Neural progenitor cell (in vitro differentiated cells): ENCODE data around the gene OVOL3. TPM values are rescaled to one million over a fixed set of nuclear protein-coding genes. Genes with fewer than 3 reads are reported as not detected.

Experiments used
- DNase-seq: peaks from one replicate; pipeline ENCODE4 v3.0.0-alpha.2; 2016; ENCODE audit warnings: low spot score
- H2AFZ ChIP-seq: fragments of 200-600 bp; sonication (generic); replicated peaks from 2 replicates; pipeline ENCODE4 v1.6.1; 2016; ENCODE audit warnings: antibody characterized with exemption
- H3F3A ChIP-seq: fragments of 200-600 bp; sonication (generic); 2 replicates; pipeline ENCODE4 v1.6.1; 2016; ENCODE audit warnings: antibody characterized with exemption, low read depth
- H3K27ac ChIP-seq: fragments of 200-600 bp; sonication (generic); 2 replicates; pipeline ENCODE4 v1.5.1; 2016; ENCODE audit warnings: mild to moderate bottlenecking
- H3K27me3 ChIP-seq: fragments of 200-600 bp; sonication (generic); 2 replicates; pipeline ENCODE4 v1.6.1; 2016; ENCODE audit warnings: mild to moderate bottlenecking, moderate library complexity
- H3K36me3 ChIP-seq: fragments of 200-600 bp; sonication (generic); 2 replicates; pipeline ENCODE4 v1.5.1; 2016
- H3K4me1 ChIP-seq: fragments of 200-600 bp; sonication (generic); 2 replicates; pipeline ENCODE4 v1.6.1; 2016; ENCODE audit warnings: mixed run types
- H3K4me2 ChIP-seq: fragments of 200-600 bp; sonication (generic); 2 replicates; pipeline ENCODE4 v1.6.1; 2016
- H3K4me3 ChIP-seq: fragments of 200-600 bp; sonication (generic); 2 replicates; pipeline ENCODE4 v1.5.1; 2016
- H3K79me2 ChIP-seq: fragments of 200-600 bp; sonication (generic); 2 replicates; pipeline ENCODE4 v1.6.1; 2016; ENCODE audit warnings: low read depth
- H3K9ac ChIP-seq: fragments of 200-600 bp; sonication (generic); 2 replicates; pipeline ENCODE4 v1.6.1; 2016
- H3K9me3 ChIP-seq: fragments of 200-600 bp; sonication (generic); 2 replicates; pipeline ENCODE4 v1.5.1; 2016; ENCODE audit warnings: low read depth
- H4K20me1 ChIP-seq: fragments of 200-600 bp; sonication (generic); 2 replicates; pipeline ENCODE4 v1.6.1; 2016; ENCODE audit warnings: low read depth
- H3K27ac Mint-ChIP-seq: 3 replicates; pipeline ENCODE4 v1.8.0; 2021; ENCODE audit warnings: mixed read lengths
- H3K27me3 Mint-ChIP-seq: 2 replicates; pipeline ENCODE4 v1.8.0; 2022; ENCODE audit warnings: low read depth, mild to moderate bottlenecking, inconsistent platforms, moderate library complexity, mixed read lengths; ENCODE audit not compliant: insufficient read depth
- H3K36me3 Mint-ChIP-seq: 3 replicates; pipeline ENCODE4 v1.8.0; 2021; ENCODE audit warnings: mixed read lengths
- H3K4me1 Mint-ChIP-seq: 3 replicates; pipeline ENCODE4 v1.8.0; 2021; ENCODE audit warnings: mixed read lengths
- H3K4me3 Mint-ChIP-seq: 3 replicates; pipeline ENCODE4 v1.8.0; 2021; ENCODE audit warnings: mild to moderate bottlenecking, moderate library complexity, mixed read lengths
- H3K9me3 Mint-ChIP-seq: 3 replicates; pipeline ENCODE4 v1.8.0; 2020; ENCODE audit warnings: mixed read lengths
- CTCF ChIP-seq: fragments of 200-600 bp; sonication (generic); IDR thresholded peaks from 2 replicates; pipeline ENCODE4 v1.5.1; 2017; ENCODE audit warnings: antibody characterized with exemption, mild to moderate bottlenecking
- EZH2 ChIP-seq: fragments of 200-600 bp; sonication (generic); IDR thresholded peaks from 2 replicates; pipeline ENCODE4 v1.6.1; 2017; ENCODE audit warnings: antibody characterized with exemption, mild to moderate bottlenecking, moderate library complexity
- EZH2phosphoT487 ChIP-seq: fragments of 200-600 bp; sonication (generic); IDR thresholded peaks from 2 replicates; pipeline ENCODE4 v1.6.1; 2017; ENCODE audit warnings: antibody characterized with exemption
- total RNA-seq: library from RNA; depleted of rRNA; stranded (reverse); fragments of >200 nt; gene quantifications from 2 replicates; pipeline ENCODE4 v1.2.3, GENCODE V29; 2015; ENCODE audit warnings: low replicate concordance

Gene OVOL3
- total RNA-seq, 1 donor from 2014 or later = not detected

GRCh38 chr19:36140304-36141038 lies 29.5 kb downstream of the OVOL3 start:
- DNase-seq = peak; percentile 73
- H3K27ac ChIP-seq = peak overlapping the region; percentile 63

DNA sequence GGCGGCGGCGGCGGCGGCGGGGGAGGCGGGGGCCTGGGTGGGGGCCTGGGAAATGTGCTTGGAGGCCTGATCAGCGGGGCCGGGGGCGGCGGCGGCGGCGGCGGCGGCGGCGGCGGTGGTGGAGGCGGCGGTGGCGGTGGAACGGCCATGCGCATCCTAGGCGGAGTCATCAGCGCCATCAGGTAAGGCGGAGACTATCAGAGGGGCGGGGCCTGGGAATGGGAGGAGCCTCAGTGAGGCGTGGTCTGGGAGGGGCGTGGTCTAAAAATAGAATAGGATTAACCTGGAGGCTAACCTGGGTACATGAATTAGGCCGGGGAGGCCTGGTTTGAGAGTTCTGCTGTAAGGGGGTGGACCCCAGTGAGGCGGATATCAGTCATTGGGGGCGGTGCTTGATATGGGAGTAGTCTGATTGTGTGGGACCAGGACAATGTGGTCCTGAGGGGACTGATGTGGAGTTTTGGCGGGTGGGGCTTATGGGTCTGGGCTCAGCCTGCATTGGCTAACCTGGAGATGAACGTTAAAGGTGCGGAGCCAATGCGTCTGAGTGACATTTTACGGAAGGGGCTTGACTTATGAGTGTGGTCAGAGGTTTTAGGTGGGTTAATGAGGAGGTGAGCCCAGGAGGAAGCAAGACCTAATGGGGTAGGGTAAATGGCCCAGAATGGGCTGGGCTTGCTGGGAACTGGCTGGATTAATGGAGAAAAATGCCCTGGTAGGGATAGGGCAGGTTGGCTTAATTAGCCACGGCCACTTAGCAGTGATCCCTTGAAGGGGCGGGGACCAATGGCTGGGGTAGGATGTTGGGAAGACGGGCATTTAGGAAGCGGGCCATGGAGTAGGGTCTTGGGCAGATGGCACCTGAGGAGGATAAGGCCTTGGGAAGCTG lies 30.3 kb downstream of the OVOL3 start:
- no peaks in the 10 kb centered on the region for H3K27me3 ChIP-seq
- H3K9me3 ChIP-seq = no peaks in the 10 kb centered on the region
- H4K20me1 ChIP-seq = peaks cover 15% of the 10 kb centered on the region
- peak overlapping the region; percentile 97 for H3K4me3 Mint-ChIP-seq
- TF ChIP-seq EZH2phosphoT487 = no peak
- no peak for TF ChIP-seq EZH2
- TF ChIP-seq CTCF = no peak
- peak overlapping the region; percentile 13 for H3K27ac Mint-ChIP-seq
- H3K4me2 ChIP-seq = peak overlapping the region; percentile 83
- no peaks in the 10 kb centered on the region for H3K9me3 Mint-ChIP-seq
- H3K9ac ChIP-seq = peak overlapping the region; percentile 74
- H2AFZ ChIP-seq = peak overlapping the region; percentile 15
- peaks cover 9% of the 10 kb centered on the region for H3K27me3 Mint-ChIP-seq
- no peaks in the 10 kb centered on the region for H3K36me3 ChIP-seq
- DNase-seq = peak; percentile 92
- peaks cover 13% of the 10 kb centered on the region for H3F3A ChIP-seq
- H3K4me3 ChIP-seq = peak overlapping the region; percentile 91
- H3K36me3 Mint-ChIP-seq = peaks cover 29% of the 10 kb centered on the region
- H3K79me2 ChIP-seq = peaks cover 20% of the 10 kb centered on the region
- peaks cover 13% of the 10 kb centered on the region for H3K4me1 Mint-ChIP-seq
- no peak overlapping the region for H3K27ac ChIP-seq
- H3K4me1 ChIP-seq = peaks cover 7% of the 10 kb centered on the region

More at GRCh38 chr19:36140304-36141038, 29.5 kb downstream of the OVOL3 start:
- H3F3A ChIP-seq = peaks cover 13% of the 10 kb centered on the region
- Mint-ChIP-seq H3K27ac (peak overlapping the region; percentile 59), H3K9me3 (no peaks in the 10 kb centered on the region), H3K27me3 (peaks cover 11% of the 10 kb centered on the region), H3K4me3 (peak overlapping the region; percentile 97), H3K4me1 (peaks cover 13% of the 10 kb centered on the region), H3K36me3 (peaks cover 21% of the 10 kb centered on the region)
- H3K79me2 ChIP-seq = peaks cover 20% of the 10 kb centered on the region
- no peaks in the 10 kb centered on the region for H3K27me3 ChIP-seq
- peaks cover 7% of the 10 kb centered on the region for H3K4me1 ChIP-seq
- peak overlapping the region; percentile 91 for H3K4me3 ChIP-seq
- H3K4me2 ChIP-seq = peak overlapping the region; percentile 83
- no peak for TF ChIP-seq CTCF
- TF ChIP-seq EZH2 = no peak
- TF ChIP-seq EZH2phosphoT487 = no peak
- no peaks in the 10 kb centered on the region for H3K36me3 ChIP-seq
- H2AFZ ChIP-seq = peak overlapping the region; percentile 15
- peak overlapping the region; percentile 74 for H3K9ac ChIP-seq
- H4K20me1 ChIP-seq = peaks cover 15% of the 10 kb centered on the region
- no peaks in the 10 kb centered on the region for H3K9me3 ChIP-seq

- H3K4me3 Mint-ChIP-seq = peak overlapping the region; percentile 97
- peaks cover 8% of the 10 kb centered on the region for H3K4me1 Mint-ChIP-seq
- H3K27me3 ChIP-seq = no peaks in the 10 kb centered on the region
- H3K4me2 ChIP-seq = peak overlapping the region; percentile 83
- H3K9ac ChIP-seq = no peak overlapping the region
- peaks cover 15% of the 10 kb centered on the region for H4K20me1 ChIP-seq
- no peaks in the 10 kb centered on the region for H3K9me3 Mint-ChIP-seq
- H3K4me1 ChIP-seq = peaks cover 7% of the 10 kb centered on the region
- H3K27ac Mint-ChIP-seq = no peak overlapping the region
- peak overlapping the region; percentile 91 for H3K4me3 ChIP-seq
- peaks cover 13% of the 10 kb centered on the region for H3F3A ChIP-seq
- no peaks in the 10 kb centered on the region for H3K36me3 ChIP-seq
- no peak for DNase-seq
- H3K36me3 Mint-ChIP-seq = peaks cover 34% of the 10 kb centered on the region
- peaks cover 20% of the 10 kb centered on the region for H3K79me2 ChIP-seq
- TF ChIP-seq EZH2phosphoT487 = no peak
- TF ChIP-seq CTCF = no peak
- TF ChIP-seq EZH2 = no peak
- peaks cover 9% of the 10 kb centered on the region for H3K27me3 Mint-ChIP-seq
- H2AFZ ChIP-seq = no peak overlapping the region
- H3K27ac ChIP-seq = no peak overlapping the region
- no peaks in the 10 kb centered on the region for H3K9me3 ChIP-seq
Observed at GRCh38 chr19:36142046-36142445, 31.1 kb downstream of the OVOL3 start.
